COLO668 (cell line): Measurements from ENCODE around the gene MTFMT.
A peak's percentile ranks its signal among the peaks of the same experiment; 100 is the strongest.
"Not testable (repeated sequence)": the region's sequence is repeated elsewhere in the genome, so short reads cannot be mapped to it uniquely, and the experiment has no call there.

ENCODE experiments used
- DNase-seq: peaks from one replicate; lab custom pipeline; 2025; ENCODE audit not compliant: unreplicated experiment; lab: John Stamatoyannopoulos, UW

The MTFMT gene

DNA sequence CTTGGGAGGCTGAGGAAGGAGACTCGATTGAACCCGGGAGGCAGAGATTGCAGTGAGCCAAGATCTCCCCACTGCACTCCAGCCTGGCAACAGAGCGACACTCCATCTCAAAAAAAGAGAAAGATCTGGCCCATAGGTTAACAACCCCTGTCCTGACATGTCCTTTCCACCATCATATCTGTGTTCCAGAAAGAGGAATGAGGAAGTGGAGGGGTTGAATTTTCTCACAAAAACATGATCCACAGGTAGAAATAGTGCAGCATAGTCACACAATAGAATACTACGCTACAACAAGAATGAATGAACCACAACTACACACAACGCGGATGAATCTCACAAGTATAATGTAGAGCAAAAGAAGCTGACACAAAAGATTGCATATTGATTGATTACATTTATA, 11.0 kb upstream of the MTFMT start:
- no peak for DNase-seq

DNA sequence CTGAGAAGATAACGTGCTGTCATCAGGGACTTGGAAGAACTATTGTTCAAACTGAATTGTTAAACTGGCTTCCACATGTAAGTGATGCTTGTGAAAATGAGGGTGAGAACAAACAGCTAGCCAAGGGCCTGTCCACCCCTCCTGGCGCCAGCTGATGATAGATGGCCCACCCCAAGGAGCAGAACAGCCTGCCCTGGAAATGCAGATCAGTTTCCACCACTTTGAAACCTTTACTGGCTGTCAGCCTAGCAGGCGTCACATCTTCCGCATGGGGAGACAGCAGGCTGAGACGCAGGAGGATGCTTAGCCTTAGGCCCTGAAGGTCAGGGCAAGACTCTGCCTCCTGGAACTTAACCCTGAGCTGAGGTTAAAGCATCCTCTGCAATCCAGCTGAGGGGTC, 9.4 kb upstream of the MTFMT start:
- no peak for DNase-seq

DNA sequence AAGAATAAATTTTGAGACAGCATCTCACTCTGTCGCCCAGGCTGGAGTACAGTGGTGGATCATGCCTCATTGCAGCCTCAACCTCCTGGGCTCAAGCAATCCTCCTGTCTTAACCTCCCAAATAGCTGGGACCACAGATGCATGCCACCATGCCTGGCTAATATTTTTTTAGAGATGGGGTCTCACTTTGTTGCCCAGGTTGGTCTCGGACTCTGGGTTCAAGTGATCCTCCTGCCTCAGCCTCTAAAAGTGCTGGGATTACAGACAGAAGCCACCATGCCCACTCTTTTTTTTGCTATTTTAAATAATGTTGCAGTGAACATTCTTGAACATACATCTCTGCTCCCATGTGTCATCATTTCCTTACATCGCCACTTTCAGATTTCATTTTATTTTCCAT, 9.0 kb upstream of the MTFMT start:
- no peak for DNase-seq

DNA sequence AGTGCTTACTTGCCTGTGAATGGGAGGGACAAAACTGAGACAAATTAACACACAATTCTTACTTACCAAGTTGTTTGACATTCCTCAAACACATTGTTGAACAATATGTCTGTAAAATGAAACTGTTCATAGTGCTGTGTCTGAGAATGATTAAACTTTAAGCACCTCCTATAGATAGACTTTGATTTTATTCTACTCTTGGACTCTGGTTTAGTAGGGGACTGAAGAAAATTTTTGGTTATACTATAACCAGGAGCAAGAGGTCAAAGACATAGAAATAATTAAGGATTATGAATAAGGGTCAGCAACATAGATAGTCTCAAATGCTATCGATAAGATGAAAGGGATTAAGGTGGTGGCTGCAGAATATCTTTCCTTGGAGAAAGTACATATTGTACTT, 7.9 kb upstream of the MTFMT start:
- DNase-seq, result no peak

DNA sequence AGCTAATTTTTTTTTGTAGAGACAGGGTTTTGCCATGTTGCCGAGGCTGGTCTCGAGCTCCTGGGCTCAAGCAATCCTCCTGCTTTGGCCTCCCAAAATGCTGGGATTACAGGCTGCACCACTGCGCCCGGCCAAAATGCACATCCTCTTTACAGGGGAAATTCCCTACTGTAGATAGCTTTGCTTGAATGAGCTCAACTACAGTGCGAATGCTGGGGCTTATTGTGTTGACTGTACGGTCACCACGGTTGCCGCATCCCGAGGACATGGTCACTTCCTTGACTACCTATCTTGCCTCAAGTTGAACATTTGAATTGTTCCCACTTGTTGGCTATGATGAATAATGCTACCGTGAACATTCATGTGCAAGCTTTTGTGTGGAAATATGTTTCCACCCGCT, 5.3 kb upstream of the MTFMT start:
- DNase-seq, result no peak

DNA sequence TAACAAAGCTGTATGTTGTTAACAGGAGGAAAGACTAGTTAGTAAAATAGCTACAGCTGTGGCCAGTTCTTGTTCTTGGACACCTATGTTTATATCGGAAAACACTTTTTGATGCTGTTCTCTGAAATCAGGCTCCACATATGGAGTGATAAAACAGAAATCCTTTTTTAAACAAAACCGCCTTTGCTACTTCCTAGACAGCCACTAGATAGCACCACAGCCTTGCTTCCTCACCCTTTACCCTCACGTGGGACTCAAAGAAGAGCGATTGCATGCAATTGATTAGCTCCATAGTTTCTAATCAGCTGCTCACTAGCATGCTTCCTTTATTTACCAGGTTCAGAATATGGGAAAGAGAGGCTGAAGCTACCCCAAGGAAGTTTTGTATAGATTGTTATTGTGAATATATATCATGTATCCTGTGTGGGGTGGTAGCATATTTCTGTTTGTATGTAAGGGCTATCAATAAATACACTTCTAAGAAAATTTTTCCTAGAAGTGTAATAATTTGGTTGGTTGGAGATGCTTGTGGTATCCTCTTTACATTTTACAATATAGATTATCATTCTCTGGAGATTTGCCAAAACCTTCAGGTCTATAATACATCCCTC, 4.3 kb upstream of the MTFMT start:
- DNase-seq, result no peak

DNA sequence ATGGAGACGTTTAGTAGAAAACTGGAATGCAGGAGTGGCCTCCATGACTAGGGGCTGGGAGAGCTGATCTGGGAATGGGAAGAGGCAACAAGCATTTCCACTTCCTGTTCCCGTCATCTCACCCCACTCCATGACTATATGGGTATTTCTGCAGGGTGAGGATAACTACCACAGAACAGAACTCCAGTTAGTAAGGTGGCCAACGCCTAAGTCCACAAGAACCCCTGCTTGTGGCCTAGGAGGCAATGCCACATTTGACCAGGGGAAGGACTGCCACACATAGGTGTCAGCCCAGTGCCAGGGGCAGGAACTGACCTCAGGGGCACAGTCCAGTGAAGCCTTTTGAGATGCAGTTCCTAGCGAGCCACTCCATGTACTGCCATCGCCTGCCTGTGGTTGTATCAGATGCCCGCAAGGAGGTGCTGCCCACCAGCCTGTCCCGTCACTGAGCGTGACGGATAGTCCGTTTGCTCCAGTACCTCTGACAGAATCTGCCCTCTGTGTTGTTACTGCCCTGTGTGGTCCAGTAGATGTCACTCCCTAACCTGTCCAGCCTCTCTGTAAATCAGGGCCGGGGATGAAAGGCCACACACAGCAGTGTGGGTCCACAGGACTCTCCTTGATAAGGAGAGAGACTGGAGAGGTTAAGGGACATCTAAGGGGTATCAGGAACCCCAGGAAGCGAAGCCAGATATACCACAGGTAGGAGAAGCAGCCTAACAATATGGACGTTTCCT, 3.5 kb upstream of the MTFMT start:
- DNase-seq, result peak; percentile 66

DNA sequence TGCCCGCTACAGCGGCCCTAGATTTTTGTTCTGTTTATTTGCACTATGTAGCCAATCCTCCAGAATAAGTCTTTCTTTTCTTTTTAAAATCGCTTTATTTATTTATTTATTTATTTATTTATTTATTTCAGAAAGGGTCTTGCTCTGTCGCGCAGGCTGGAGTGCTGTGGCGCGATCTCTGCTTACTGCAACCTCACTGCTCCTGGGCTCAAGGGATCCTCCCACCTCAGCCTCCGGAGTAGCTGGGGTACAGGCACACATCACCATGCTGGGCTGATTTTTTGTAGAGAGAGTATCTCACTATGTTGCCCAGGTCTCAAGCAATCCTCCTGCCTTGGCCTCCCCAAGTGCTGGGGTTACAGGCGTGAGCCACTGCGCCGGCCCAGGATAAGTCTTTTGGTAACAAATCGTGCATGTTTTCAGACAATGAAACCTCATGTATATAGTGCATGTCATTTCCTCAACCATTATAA, 333 bp upstream of the MTFMT start:
- no peak for DNase-seq

DNA sequence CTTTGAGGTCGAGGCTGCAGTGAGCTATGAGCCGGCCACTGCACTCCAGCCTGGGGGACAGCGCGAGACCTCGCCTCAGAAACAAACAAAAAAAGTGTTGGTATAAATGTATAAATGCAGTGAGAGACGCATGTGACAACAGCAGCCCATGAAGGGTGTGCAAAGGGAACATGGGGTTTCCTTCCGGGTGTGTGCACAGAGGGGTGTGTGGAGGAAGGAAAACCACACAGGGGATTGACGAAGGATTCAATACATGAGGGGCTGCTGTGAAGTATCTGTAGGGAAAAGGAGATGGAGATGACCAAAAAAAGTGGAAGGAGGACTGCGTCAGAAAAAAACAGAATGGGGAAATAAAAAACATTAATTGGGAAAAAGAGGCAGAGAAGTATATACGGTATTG, 1.1 kb downstream of the MTFMT start:
- no peak for DNase-seq

DNA sequence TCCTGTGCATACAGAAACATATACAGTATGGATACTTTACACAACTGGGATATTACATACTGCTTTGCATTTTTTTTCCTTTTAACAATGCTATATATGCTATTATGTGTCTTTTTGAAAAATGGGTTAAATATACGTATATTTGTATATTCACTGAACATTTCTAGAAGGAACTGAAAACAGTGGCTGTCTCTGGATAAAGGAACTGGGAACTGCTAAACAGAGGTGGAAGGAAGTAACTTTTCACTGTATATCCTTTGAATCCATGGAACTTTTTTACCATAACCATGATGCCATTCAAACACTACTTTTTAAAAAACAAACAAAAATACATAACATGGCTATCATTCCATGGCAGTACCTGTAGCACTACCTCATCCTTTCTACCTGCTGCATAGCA, 1.8 kb downstream of the MTFMT start:
- DNase-seq, result no peak

DNA sequence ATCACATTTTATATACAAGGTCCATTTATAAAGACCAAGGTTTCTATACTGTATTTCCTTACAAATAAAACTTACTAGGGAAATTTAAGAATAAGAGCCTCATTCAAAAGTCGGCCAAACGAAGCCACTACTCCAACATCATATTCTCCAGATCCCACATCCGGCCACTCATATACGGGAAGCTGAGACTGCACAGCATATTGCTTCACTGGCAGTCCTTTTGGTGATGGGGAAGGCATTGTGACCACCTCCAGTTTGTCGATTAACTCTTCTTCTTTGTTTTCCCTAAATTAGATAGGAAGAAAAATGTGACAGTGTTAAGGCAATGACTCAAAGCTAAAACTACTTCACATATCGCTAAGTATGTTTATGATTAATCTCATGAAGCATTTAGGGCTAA, 2.7 kb downstream of the MTFMT start:
- no peak for DNase-seq

DNA sequence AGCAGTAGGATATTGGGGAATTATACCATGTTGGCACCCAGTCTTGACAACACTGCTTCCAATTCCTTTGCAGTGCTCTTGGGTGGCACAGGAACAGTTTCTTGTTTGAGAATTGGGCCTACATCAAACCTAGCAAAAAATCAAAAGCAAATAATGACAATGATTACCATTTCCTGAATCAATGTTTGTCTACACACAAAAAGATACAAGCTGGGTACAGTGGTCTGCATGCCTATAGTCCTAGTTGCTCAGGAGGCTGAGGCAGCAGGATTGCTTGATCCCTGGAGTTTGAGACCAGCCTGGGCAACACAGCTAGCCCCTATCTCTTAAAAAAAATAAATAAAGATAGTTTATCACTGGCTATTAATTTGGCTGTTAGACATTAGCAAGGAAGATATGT, 8.0 kb downstream of the MTFMT start:
- no peak for DNase-seq

DNA sequence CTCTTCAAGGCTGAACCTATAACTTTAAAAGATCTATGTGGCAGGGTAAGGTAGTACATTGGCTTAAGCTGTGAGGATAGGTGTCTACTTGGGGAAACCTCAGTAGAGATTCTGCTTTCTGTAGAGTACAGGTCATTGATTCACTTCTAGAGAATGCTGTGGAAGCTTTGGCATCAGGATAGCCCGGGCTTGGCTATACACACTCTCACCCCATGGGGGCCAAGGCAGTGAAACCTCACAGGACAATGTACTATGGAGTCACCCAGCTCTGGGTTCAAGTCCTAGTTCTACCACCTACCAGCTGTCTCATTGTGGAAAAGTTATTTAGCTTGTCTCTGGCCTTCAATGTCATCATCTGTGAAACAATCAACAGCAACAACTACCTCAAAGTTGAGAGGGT, 9.0 kb downstream of the MTFMT start:
- no peak for DNase-seq

DNA sequence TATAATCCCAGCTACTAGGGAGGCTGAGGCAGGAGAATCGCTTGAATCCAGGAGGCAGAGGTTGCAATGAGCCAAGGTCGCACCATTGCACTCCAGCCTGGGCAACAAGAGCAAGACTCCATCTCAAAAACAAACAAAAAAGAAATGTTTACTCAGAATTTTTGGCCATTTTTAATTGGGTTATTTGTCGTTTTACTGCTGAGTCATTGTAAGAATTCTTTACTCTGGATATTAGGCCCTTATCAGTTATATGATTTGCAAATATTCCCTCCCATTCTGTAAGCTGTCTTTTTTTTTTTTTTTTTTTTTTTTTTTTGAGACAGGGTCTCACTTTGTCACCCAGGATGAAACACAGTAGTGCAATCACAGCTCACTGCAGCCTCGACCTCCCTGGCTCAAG, 18.2 kb downstream of the MTFMT start:
- DNase-seq, result not testable (repeated sequence)

DNA sequence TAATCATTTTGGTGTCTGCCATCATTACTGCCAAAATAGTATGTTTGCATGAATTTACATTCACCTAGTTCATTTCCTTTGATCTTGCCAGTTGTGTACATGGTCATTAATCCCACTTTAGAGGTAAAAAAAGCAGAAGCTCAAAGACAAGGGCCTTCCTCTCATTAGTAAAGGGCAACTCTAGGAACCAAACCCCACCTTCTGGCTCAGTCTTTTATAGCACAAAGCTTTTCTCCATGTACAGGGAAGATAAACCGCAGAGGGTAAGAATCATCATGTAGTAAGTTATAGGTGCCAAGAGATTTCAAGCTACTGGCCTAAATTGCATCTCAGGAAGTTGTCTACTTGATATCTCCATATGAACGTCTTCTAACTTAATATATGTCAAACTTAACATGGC, 20.5 kb downstream of the MTFMT start:
- DNase-seq, result no peak

DNA sequence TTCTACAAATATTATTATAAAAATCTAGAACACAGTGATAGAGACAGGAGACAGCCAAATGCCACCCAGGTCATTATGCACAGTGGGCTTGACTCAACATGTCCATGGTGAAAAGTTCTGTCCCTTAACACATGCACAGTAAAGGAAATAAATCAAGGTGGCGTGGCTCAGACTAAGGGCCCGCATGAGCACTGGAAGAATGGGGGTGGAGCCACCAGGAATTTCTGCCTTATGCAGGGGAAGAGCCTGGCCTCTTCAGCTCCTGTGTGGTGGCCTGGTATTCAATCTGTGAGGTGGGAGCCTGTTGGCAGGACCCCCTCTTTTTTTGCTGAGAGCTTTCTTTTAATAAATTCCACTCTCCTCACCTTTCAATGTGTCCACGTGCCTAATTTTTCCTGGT, 22.6 kb downstream of the MTFMT start:
- DNase-seq, result no peak

DNA sequence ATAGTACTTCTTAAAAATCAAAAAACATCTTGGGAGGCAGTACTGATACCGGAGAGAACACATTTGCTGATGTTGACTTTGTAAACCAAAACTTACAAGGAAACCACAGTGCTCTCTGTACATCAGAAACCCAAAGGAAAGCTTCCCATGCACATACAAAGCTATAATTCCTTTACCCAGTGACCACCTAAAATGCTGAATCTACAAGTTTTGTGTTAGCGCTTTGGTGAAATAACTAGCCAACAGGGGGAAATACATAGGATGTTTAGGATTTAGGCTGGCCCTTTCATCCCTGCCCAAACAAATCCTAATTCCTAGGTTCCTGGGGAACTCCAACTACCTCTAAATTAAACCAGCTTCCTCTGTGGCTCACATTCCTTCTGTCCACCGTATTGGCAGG, 24.4 kb downstream of the MTFMT start:
- DNase-seq, result no peak

DNA sequence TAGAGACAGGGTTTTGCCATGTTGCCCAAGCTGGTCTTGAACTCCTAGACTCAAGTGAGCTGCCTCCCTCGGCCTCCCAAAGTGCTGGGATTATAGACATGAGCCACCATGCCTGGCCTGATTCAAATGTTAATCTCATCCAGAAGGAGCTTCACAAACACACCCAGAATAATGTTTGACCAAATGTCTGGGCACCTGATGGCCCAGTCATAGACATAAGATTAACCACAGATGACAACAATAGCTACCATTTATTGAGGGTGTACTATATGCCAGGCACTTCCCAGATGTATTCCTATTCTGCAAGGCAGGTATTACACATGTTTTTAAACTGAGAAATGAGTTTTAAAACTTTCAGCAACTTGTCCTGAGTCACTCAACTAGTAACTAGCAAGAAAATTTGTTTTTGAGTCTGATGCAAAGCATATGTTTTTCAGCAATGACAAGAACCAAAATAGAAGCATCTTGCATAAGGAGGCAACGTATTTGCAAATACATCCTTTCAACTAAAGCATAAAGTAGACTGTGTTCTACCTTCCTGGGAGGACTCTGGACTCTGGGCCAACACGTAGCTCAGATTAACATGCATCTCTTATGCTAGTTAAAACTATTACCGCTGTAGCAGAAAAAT, 31.6 kb downstream of the MTFMT start:
- no peak for DNase-seq

DNA sequence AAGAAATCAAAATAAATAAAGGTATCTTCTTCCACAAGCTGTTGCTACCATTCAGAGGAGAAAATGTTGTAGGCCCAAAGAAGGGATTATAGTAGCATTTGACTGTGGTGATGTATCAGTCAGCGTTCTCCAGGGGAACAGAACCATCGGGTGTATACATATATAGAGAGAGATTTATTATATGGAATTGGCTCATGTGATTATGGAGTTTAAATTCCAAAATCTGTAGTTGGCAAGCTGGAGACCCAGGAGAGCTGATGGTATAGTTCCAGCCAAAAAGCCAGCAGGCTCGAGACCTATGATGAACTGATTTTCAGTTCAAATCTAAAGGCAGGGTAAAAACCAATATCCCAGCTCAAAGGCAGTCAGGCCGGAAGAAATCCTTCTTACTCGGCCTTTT, 32.4 kb downstream of the MTFMT start:
- no peak for DNase-seq

DNA sequence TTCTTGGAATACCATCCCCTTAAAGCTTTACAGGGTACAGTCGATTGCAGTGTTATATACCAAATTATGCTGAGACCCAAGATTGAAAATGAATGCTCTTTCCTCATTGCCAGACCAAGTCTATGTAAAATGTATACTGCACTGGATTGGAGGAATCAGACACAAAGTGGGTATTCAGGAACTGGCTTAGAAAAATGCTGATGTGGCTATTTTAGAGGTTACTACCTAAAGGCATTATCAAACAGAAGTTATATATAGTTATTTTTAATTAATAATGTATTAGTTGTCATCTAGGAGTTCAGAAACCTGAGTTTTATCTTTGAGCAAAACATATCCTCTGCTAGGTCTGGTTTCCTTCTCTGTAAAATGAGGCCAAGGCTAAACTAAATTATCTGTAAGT, 36.1 kb downstream of the MTFMT start:
- no peak for DNase-seq

DNA sequence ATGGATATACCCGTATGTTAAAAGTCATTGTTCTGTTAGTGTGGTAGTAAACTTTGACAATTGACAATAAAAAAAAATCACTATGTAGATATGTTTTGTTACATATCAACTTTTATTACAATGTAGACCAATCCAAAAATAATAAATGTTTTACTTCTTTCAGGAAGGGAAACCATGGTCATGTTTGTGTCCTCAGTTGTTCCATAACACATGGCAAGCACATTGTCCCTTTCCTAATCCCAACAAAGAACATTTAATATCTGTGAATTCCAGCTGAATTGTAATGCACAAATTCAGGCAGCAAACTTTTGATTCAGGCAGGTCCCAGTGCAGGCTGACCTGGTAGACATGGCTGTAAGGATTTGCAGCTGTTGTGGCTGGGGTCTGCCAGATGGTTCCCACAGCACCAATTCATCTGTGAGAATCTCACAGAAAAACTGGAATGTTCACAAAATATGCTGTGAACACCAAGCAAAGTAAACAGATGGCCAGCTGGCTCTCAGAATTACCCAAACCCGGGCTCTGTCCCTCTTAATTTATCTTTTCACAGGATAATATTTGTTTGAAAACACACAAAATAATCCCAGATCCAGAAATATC, 37.8 kb downstream of the MTFMT start:
- DNase-seq, result no peak

DNA sequence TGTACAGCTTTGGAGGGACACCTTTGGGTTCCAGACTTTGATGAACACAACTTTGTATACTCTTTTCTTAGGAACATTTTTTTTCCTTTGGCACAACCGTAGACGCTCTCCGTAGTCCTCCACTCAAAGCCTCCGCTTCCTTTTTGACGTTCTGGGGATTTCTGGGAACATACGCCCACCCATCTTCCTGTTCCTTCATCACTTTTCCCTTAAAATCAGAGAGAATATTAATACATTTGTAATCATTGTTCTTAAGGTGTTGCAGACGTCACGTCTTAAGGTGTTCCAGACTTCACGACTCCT, 39.3 kb downstream of the MTFMT start:
- DNase-seq, result no peak
